Neural cell (in vitro differentiated cells): ENCODE results near the gene CBFA2T3.

Experiments
- CTCF ChIP-seq: fragments of 450-650 bp; IDR thresholded peaks from 2 replicates; pipeline ENCODE4 v1.5.1; 2014; ENCODE audit warnings: antibody characterized with exemption, mild to moderate bottlenecking, moderate library complexity; ENCODE audit not compliant: poor library complexity, severe bottlenecking
- EP300 ChIP-seq: fragments of 450-650 bp; conservative IDR thresholded peaks from 2 replicates; pipeline ENCODE4 v1.6.1; 2014; ENCODE audit warnings: antibody characterized with exemption, mild to moderate bottlenecking, moderate library complexity; ENCODE audit not compliant: poor library complexity, severe bottlenecking
- EZH2 ChIP-seq: fragments of 200-600, 300-800 bp; shearing (Covaris generic), sonication (generic); IDR thresholded peaks from 2 replicates; pipeline ENCODE4 v1.6.1; 2014; ENCODE audit warnings: antibody characterized with exemption, low read length, borderline replicate concordance, mild to moderate bottlenecking; ENCODE audit not compliant: insufficient read depth, poor library complexity, severe bottlenecking
- RAD21 ChIP-seq: fragments of 450-650 bp; conservative IDR thresholded peaks from 2 replicates; pipeline ENCODE4 v1.6.1; 2014; ENCODE audit warnings: antibody characterized with exemption, mild to moderate bottlenecking, moderate library complexity
- REST ChIP-seq: IDR thresholded peaks from 2 replicates; pipeline ENCODE4 v1.6.1; 2012; ENCODE audit warnings: borderline replicate concordance
- SMC3 ChIP-seq: fragments of 450-650 bp; conservative IDR thresholded peaks from 2 replicates; pipeline ENCODE4 v1.6.1; 2014; ENCODE audit warnings: antibody characterized with exemption, mild to moderate bottlenecking, moderate library complexity; ENCODE audit not compliant: poor library complexity

GRCh38 chr16:89006036-89006752 lies 29.2 kb upstream of the CBFA2T3 start:
- TF ChIP-seq CTCF (no peak), EZH2 (no peak), EP300 (no peak), REST (no peak), RAD21 (no peak), SMC3 (no peak)
